GM23338 (cell line): ENCODE data around the gene PYGO2. TPM values are rescaled to one million over a fixed set of nuclear protein-coding genes. Genes with fewer than 3 reads are reported as not detected.

ENCODE experiments used
- ATAC-seq: fragments of 200-7000 bp; cut with Tn5 transposase; 3 replicates; pipeline ENCODE4 v1.9.1; 2020
- DNase-seq: peaks from one replicate; pipeline ENCODE4 v3.0.0-alpha.2; 2015; ENCODE audit warnings: low spot score
- H2AFZ ChIP-seq: fragments of 200-600 bp; sonication (generic); 2 replicates; pipeline ENCODE4 v1.8.0; 2016; ENCODE audit warnings: antibody characterized with exemption, mild to moderate bottlenecking, moderate library complexity
- H3F3A ChIP-seq: fragments of 200-600 bp; sonication (generic); replicated peaks from 2 replicates; pipeline ENCODE4 v1.8.0; 2017; ENCODE audit warnings: antibody characterized with exemption, mixed run types, low read depth
- H3K27ac ChIP-seq: fragments of 200-600 bp; sonication (generic); 2 replicates; pipeline ENCODE4 v1.6.1; 2016; ENCODE audit warnings: low read depth
- H3K27me3 ChIP-seq: fragments of 200-600 bp; sonication (generic); 2 replicates; pipeline ENCODE4 v1.8.0; 2016; ENCODE audit warnings: mild to moderate bottlenecking, mixed run types, moderate library complexity; ENCODE audit not compliant: insufficient read depth
- H3K36me3 ChIP-seq: fragments of 200-600 bp; sonication (generic); 2 replicates; pipeline ENCODE4 v1.8.0; 2016; ENCODE audit warnings: mild to moderate bottlenecking; ENCODE audit not compliant: insufficient read depth
- H3K4me1 ChIP-seq: fragments of 200-600 bp; sonication (generic); 2 replicates; pipeline ENCODE4 v1.8.0; 2016; ENCODE audit warnings: mild to moderate bottlenecking, moderate library complexity; ENCODE audit not compliant: insufficient read depth
- H3K4me2 ChIP-seq: fragments of 200-600 bp; sonication (generic); 2 replicates; pipeline ENCODE4 v1.7.1; 2017; ENCODE audit warnings: mixed run types
- H3K4me3 ChIP-seq: fragments of 200-600 bp; sonication (generic); 2 replicates; pipeline ENCODE4 v1.6.1; 2016; ENCODE audit warnings: mixed run types
- H3K79me2 ChIP-seq: fragments of 200-600 bp; sonication (generic); replicated peaks from 2 replicates; pipeline ENCODE4 v1.8.0; 2017; ENCODE audit warnings: mild to moderate bottlenecking; ENCODE audit not compliant: insufficient read depth
- H3K9me2 ChIP-seq: fragments of 200-600 bp; sonication (generic); 2 replicates; pipeline ENCODE4 v1.8.0; 2017; ENCODE audit not compliant: insufficient read depth
- H4K20me1 ChIP-seq: fragments of 200-600 bp; sonication (generic); replicated peaks from 2 replicates; pipeline ENCODE4 v1.8.0; 2017; ENCODE audit warnings: mild to moderate bottlenecking; ENCODE audit not compliant: insufficient read depth
- H3K27ac Mint-ChIP-seq: 2 replicates; pipeline ENCODE4 v1.8.0; 2020; ENCODE audit warnings: inconsistent platforms, mild to moderate bottlenecking, moderate library complexity, mixed read lengths
- H3K27me3 Mint-ChIP-seq: 3 replicates; pipeline ENCODE4 v1.8.0; 2022; ENCODE audit warnings: low read depth, mild to moderate bottlenecking, moderate library complexity, mixed read lengths, inconsistent platforms; ENCODE audit not compliant: insufficient read depth, poor library complexity
- H3K36me3 Mint-ChIP-seq: 3 replicates; pipeline ENCODE4 v1.8.0; 2021; ENCODE audit warnings: low read depth, mild to moderate bottlenecking, inconsistent platforms, moderate library complexity, mixed read lengths
- H3K4me1 Mint-ChIP-seq: 3 replicates; pipeline ENCODE4 v1.8.0; 2020; ENCODE audit warnings: mild to moderate bottlenecking, inconsistent platforms, mixed read lengths
- H3K4me3 Mint-ChIP-seq: 3 replicates; pipeline ENCODE4 v1.8.0; 2021; ENCODE audit warnings: moderate library complexity, mild to moderate bottlenecking, inconsistent platforms, mixed read lengths
- H3K9me3 Mint-ChIP-seq: 3 replicates; pipeline ENCODE4 v1.8.0; 2020; ENCODE audit warnings: moderate library complexity, mild to moderate bottlenecking, inconsistent platforms, mixed read lengths
- CREB1 ChIP-seq: fragments of 250-450 bp; sonication (Bioruptor Pico); IDR thresholded peaks from 2 replicates; pipeline ENCODE4 v1.5.0; 2020; ENCODE audit warnings: low read depth, mild to moderate bottlenecking, moderate library complexity
- CTCF ChIP-seq, 2 experiments: fragments of 200-600 bp in 1 of 2; sonication (generic) in 1 of 2; conservative IDR thresholded peaks; 2 replicates each; pipeline versions ENCODE4 v1.5.1 to v1.6.1; 2016 to 2017; ENCODE audit warnings: antibody characterized with exemption in 2 of 2, low read depth in 2 of 2, mild to moderate bottlenecking in 2 of 2, moderate library complexity in 1 of 2
- EZH2 ChIP-seq: fragments of 200-600 bp; sonication (generic); IDR thresholded peaks from one replicate; pipeline ENCODE4 v1.8.0; 2017; ENCODE audit warnings: antibody characterized with exemption, mild to moderate bottlenecking, low read depth; ENCODE audit not compliant: unreplicated experiment
- NANOG ChIP-seq: IDR thresholded peaks from 2 replicates; pipeline ENCODE4 v1.6.1; 2016; ENCODE audit warnings: antibody characterized with exemption, borderline replicate concordance
- POLR2AphosphoS5 ChIP-seq: IDR thresholded peaks from 2 replicates; pipeline ENCODE4 v1.6.1; 2016; ENCODE audit warnings: antibody characterized with exemption, low read depth
- REST ChIP-seq: IDR thresholded peaks from one replicate; pipeline ENCODE4 v1.6.1; 2018; ENCODE audit warnings: antibody characterized with exemption; ENCODE audit not compliant: unreplicated experiment
- polyA plus RNA-seq: library from polyadenylated mRNA; unstranded; fragments of >200 nt; fragmentation: Nextera tagmentation; extraction: Ambion mirVana; gene quantifications from 2 replicates; pipeline ENCODE4 v1.2.1, GENCODE V29; 2016
- total RNA-seq: library from RNA; depleted of rRNA; stranded (reverse); fragments of >200 nt; shearing (Covaris generic); gene quantifications from 2 replicates; pipeline ENCODE4 v1.2.3, GENCODE V29; 2014

Gene PYGO2
- total and polyA plus RNA-seq, 2 experiments from 2014 or later, result 11.0 to 29.0 TPM

GRCh38 chr1:154974808-154975408, 13.3 kb upstream of the PYGO2 start:
- peak; percentile 18 for ATAC-seq
- peak; percentile 99 for DNase-seq
- no peak overlapping the region for H3K27ac Mint-ChIP-seq
- H3K9me3 Mint-ChIP-seq, result peaks cover 3% of the 10 kb centered on the region; the same call in 1 of the 3 replicates
- peaks cover 16% of the 10 kb centered on the region for H3K4me1 Mint-ChIP-seq
- Histone ChIP-seq H3K4me2 (peak overlapping the region; percentile 84), H3K27me3 (no peaks in the 10 kb centered on the region), H3K79me2 (peaks cover 59% of the 10 kb centered on the region), H2AFZ (no peak overlapping the region), H3K9me2 (no peaks in the 10 kb centered on the region), H3K4me3 (peak overlapping the region; percentile 82), H3K4me1 (peaks cover 24% of the 10 kb centered on the region), H3K27ac (peak overlapping the region; percentile 93), H3K36me3 (peaks cover 21% of the 10 kb centered on the region; the same call in 1 of the 2 replicates), H4K20me1 (peaks cover 27% of the 10 kb centered on the region), H3F3A (peaks cover 22% of the 10 kb centered on the region)
- peaks cover 39% of the 10 kb centered on the region for H3K36me3 Mint-ChIP-seq
- TF ChIP-seq POLR2AphosphoS5 (peak; percentile 75), NANOG (peak; percentile 11; the same call in 1 of the 2 replicates), EZH2 (no peak)
- peaks cover 10% of the 10 kb centered on the region for H3K27me3 Mint-ChIP-seq
- no peak overlapping the region for H3K4me3 Mint-ChIP-seq

- ATAC-seq, result peak; percentile 61
- Histone ChIP-seq H3K27me3 (no peaks in the 10 kb centered on the region), H3F3A (peaks cover 18% of the 10 kb centered on the region), H3K79me2 (peaks cover 59% of the 10 kb centered on the region), H4K20me1 (peaks cover 27% of the 10 kb centered on the region), H3K9me2 (no peaks in the 10 kb centered on the region), H3K36me3 (peaks cover 14% of the 10 kb centered on the region; the same call in 1 of the 2 replicates), H3K4me1 (peaks cover 24% of the 10 kb centered on the region), H3K4me3 (peak within 1 kb of the TSS; percentile 82), H3K4me2 (peak within 1 kb of the TSS; percentile 84), H3K27ac (peak within 1 kb of the TSS; percentile 100), H2AFZ (no peak within 1 kb of the TSS)
- Mint-ChIP-seq H3K4me1 (peaks cover 16% of the 10 kb centered on the region), H3K27me3 (peaks cover 10% of the 10 kb centered on the region), H3K27ac (no peak within 1 kb of the TSS), H3K36me3 (peaks cover 36% of the 10 kb centered on the region), H3K4me3 (no peak within 1 kb of the TSS), H3K9me3 (peaks cover 3% of the 10 kb centered on the region; the same call in 1 of the 3 replicates)
- DNase-seq, result peak; percentile 100
- TF ChIP-seq NANOG (no peak), CREB1 (CRISPR knock-in tag) (peak; percentile 35; the same call in 1 of the 2 replicates), POLR2AphosphoS5 (peak; percentile 91)
Observed at GRCh38 chr1:154974102-154974807, 12.7 kb upstream of the PYGO2 start, which contains the start of gene CKS1B. Gene CKS1B, plus strand, starts transcription at chr1:154974681. Its CDS starts 65 bp downstream, at chr1:154974746.

- Mint-ChIP-seq H3K4me1 (peaks cover 24% of the 10 kb centered on the region), H3K27ac (no peak overlapping the region), H3K36me3 (peaks cover 35% of the 10 kb centered on the region), H3K27me3 (peaks cover 10% of the 10 kb centered on the region), H3K4me3 (no peak overlapping the region), H3K9me3 (peaks cover 3% of the 10 kb centered on the region; the same call in 1 of the 3 replicates)
- H3K9me2 ChIP-seq, result no peaks in the 10 kb centered on the region
- peaks cover 27% of the 10 kb centered on the region for H3K4me1 ChIP-seq
- no peaks in the 10 kb centered on the region for H3K27me3 ChIP-seq
- H3K36me3 ChIP-seq, result peaks cover 10% of the 10 kb centered on the region; the same call in 1 of the 2 replicates
- H3K4me3 ChIP-seq, result peak overlapping the region; percentile 82
- H3K79me2 ChIP-seq, result peaks cover 62% of the 10 kb centered on the region
- H3K27ac ChIP-seq, result peak overlapping the region; percentile 100
- no peak overlapping the region for H2AFZ ChIP-seq
- TF ChIP-seq POLR2AphosphoS5 (peak; percentile 73), CREB1 (CRISPR knock-in tag) (peak; percentile 44; the same call in 1 of the 2 replicates), REST (no peak), EZH2 (no peak), CTCF (conservative IDR thresholded peaks at IDR 0.05; ENCODE audit: low read depth in 2 of 2) (no peak; a peak in 1 of 4 replicates)
- peaks cover 27% of the 10 kb centered on the region for H4K20me1 ChIP-seq
- ATAC-seq, result peak; percentile 2
- peak overlapping the region; percentile 75 for H3K4me2 ChIP-seq
- peak; percentile 100 for DNase-seq
- peaks cover 16% of the 10 kb centered on the region for H3F3A ChIP-seq
Observed at GRCh38 chr1:154973344-154974101, 11.9 kb upstream of the PYGO2 start.
